AG10803 (cell line): Measurements from ENCODE around the gene SPTBN2.

ENCODE experiments used
- DNase-seq: peaks from one replicate; pipeline ENCODE4 v3.0.0; 2010; ENCODE audit warnings: low read depth
- H3K4me3 ChIP-seq: 2 replicates; pipeline ENCODE4 v1.5.1; 2011; ENCODE audit warnings: mild to moderate bottlenecking, low read length, control low read depth
- CTCF ChIP-seq: conservative IDR thresholded peaks from 2 replicates; pipeline ENCODE4 v1.5.1; 2011; ENCODE audit warnings: mild to moderate bottlenecking, low read length, control low read depth, inconsistent platforms

SPTBN2 gene

GRCh38 chr11:66694056-66694410 is 35.0 kb downstream of the SPTBN2 start:
- H3K4me3 ChIP-seq = no peak overlapping the region
- no peak for DNase-seq

GRCh38 chr11:66693356-66694055 is 35.5 kb downstream of the SPTBN2 start:
- H3K4me3 ChIP-seq = no peak overlapping the region
- no peak for DNase-seq
- no peak for TF ChIP-seq CTCF

More at GRCh38 chr11:66694056-66694410, 35.0 kb downstream of the SPTBN2 start:
- TF ChIP-seq CTCF = no peak

GRCh38 chr11:66692871-66693331 is 36.1 kb downstream of the SPTBN2 start:
- no peak overlapping the region for H3K4me3 ChIP-seq
- DNase-seq = no peak
- no peak for TF ChIP-seq CTCF

GRCh38 chr11:66692446-66692845 is 36.6 kb downstream of the SPTBN2 start:
- no peak for DNase-seq
- H3K4me3 ChIP-seq = no peak overlapping the region
- no peak for TF ChIP-seq CTCF

GRCh38 chr11:66691311-66691980 is 37.6 kb downstream of the SPTBN2 start:
- TF ChIP-seq CTCF = no peak
- no peak for DNase-seq

GRCh38 chr11:66689661-66690590 is 39.1 kb downstream of the SPTBN2 start:
- H3K4me3 ChIP-seq = no peak overlapping the region
- no peak for DNase-seq
- no peak for TF ChIP-seq CTCF

More at GRCh38 chr11:66691311-66691980, 37.6 kb downstream of the SPTBN2 start:
- H3K4me3 ChIP-seq = no peak overlapping the region
